Heart left ventricle (tissue), 13 donors: ENCODE measurements around the gene SIL1.

ENCODE experiments used
- POLR2A ChIP-seq, 2 donors: fragments of 450-650 bp; IDR thresholded peaks; one replicate each; pipeline ENCODE4 v1.6.1; 2017; ENCODE audit warnings: antibody characterized with exemption in 2 of 2, mild to moderate bottlenecking in 2 of 2, moderate library complexity in 2 of 2
- TF ChIP-seq, protein P1 (sequence below), 12 donors: fragments of 200-600 bp; sonication (generic) in 4 of 12; IDR thresholded peaks; one replicate each; pipeline versions ENCODE4 v1.5.0 to v1.8.0; 2018 to 2022; ENCODE audit warnings: antibody characterized with exemption in 12 of 12, mild to moderate bottlenecking in 5 of 12
- donor health status: ischemic (EF 13 %, LVEDD 7.1; RV severe dilation, severe dysfunction).
- donor health status: DM: no; HTN: yes; CAD: no.
- donor health status: DM: no; HTN: no; CAD: no.
- donor health status: ischemic (EF 25% LVEDD 6.9; RV normal size, moderate dysfunction).
- donor health status: ischemic (EF 25% LVEDD 5.7; RV mildly dilated, moderate dysfunction).
- donor health status: ischemic (EF 35%, LVEDD 5.7; RV mildly dilated, moderate dysfunction).
- donor health status: nonischemic (EF 11% LVEDD 7.7; RV severe dilation, severe dysfunction).
- donor health status: DM: yes; HTN: yes; CAD: no.
- donor health status: PGD.
- donor health status: ischemic (EF 29% LVEDD 5.4; RV normal size, mild dysfunction).
- donor health status: nonischemic (EF 23%, LVEDD 6.1; RV moderate dilation, normal function).

DNA sequence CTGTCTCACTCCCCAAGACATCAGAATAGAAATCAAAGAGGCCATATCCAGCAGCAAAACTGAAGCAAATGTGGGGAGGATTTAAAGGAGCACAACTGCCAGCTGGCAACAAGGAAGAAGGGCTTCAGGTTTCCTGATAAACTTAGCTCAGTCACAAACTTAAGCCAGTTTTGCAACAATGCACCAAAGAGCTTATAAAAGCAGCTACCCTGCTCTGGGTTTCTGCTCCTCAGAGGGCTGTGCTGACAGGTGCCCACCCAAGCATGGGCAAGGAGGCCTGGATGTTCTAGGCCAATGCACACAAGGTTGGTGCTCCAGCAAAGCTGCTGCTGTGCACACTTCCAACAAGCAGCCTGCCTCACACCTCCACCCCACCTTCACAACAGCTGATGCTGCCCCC, 132.9 kb downstream of the SIL1 start:
- TF ChIP-seq POLR2A (IDR thresholded peaks at IDR 0.05): no peak
- TF ChIP-seq, protein P1, sequence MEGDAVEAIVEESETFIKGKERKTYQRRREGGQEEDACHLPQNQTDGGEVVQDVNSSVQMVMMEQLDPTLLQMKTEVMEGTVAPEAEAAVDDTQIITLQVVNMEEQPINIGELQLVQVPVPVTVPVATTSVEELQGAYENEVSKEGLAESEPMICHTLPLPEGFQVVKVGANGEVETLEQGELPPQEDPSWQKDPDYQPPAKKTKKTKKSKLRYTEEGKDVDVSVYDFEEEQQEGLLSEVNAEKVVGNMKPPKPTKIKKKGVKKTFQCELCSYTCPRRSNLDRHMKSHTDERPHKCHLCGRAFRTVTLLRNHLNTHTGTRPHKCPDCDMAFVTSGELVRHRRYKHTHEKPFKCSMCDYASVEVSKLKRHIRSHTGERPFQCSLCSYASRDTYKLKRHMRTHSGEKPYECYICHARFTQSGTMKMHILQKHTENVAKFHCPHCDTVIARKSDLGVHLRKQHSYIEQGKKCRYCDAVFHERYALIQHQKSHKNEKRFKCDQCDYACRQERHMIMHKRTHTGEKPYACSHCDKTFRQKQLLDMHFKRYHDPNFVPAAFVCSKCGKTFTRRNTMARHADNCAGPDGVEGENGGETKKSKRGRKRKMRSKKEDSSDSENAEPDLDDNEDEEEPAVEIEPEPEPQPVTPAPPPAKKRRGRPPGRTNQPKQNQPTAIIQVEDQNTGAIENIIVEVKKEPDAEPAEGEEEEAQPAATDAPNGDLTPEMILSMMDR (IDR thresholded peaks at IDR 0.05): no peak
